Amygdala (tissue), 56 donors: ENCODE measurements around the gene SHROOM3.
A peak's percentile ranks its signal among the peaks of the same experiment; 100 is the strongest.

Experiments
- DNase-seq, 56 donors: peaks; one replicate each; lab custom pipeline; 2025; lab: John Stamatoyannopoulos, UW

SHROOM3 gene

DNA sequence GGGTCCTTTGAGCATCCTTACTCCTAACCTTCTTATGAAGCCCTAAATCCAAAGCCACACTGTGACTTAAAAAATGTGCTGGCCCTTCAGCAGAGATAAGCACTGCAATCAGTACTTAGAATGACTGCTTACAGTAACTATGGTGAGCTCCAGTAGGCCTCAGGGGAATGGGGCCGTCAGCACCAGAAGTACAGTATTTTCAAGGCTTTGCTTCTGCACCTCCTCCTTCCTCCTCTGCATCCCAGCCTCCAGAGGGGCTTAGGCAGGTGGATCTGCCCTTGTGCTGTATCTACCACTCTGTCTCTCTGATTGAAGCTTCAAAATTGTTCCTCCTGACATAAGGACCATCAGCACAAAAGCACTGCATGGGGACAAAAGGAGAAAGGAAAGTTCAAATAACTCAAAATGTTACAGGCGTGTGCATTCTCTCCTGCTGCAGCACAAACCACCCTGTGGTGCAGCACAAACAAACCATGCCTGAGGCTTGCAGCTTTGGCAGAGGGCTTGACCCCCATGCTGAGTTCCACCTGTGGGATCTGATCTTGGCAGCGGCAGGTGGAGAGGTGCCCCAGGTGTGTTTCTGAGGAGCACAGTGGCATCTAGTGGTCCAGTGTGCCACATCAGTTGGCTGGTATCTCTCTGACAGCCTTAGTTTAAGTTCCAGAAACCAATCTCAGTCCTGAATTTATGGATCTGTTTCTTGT is 298.2 kb downstream of the SHROOM3 start:
- DNase-seq, result no peak

DNA sequence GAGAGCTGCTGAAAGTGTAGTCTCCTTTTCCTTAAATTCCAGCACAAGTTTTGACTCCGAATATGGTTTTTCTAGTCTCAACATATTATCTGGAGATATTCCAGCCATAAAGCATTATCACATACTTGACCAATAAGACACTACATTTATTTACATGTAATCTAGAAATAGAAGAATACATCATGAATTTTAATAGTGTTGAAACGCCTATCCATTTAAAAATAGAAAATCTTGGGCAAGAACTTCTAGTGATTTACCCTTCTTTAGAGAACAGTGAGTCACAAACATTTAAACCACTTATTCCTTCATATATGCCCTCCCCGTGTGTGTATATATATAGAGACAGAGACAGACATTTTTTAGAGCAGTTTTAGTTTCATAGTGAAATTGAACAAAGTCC is 301.4 kb downstream of the SHROOM3 start:
- no peak for DNase-seq

DNA sequence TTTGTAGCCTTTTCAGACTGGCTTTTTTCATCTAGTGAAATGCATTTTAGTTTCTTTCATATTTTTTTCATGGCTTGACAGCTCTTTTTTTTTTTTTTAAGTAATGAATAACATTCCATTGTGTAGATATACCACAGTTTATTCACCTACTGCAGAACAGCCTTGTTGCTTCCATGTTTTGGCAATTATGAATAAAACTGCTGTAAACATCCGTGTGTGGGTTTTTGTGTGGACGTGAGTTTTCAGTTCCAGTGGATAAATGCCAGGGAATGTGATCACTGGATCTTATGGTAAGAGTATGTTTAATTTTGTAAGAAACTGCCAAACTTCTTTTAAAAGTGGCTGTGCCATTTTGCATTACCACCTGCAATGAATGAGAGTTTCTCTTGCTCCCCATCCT is 302.2 kb downstream of the SHROOM3 start:
- no peak for DNase-seq

GRCh38 chr4:76737771-76738085 is 302.7 kb downstream of the SHROOM3 start:
- DNase-seq, result no peak

DNA sequence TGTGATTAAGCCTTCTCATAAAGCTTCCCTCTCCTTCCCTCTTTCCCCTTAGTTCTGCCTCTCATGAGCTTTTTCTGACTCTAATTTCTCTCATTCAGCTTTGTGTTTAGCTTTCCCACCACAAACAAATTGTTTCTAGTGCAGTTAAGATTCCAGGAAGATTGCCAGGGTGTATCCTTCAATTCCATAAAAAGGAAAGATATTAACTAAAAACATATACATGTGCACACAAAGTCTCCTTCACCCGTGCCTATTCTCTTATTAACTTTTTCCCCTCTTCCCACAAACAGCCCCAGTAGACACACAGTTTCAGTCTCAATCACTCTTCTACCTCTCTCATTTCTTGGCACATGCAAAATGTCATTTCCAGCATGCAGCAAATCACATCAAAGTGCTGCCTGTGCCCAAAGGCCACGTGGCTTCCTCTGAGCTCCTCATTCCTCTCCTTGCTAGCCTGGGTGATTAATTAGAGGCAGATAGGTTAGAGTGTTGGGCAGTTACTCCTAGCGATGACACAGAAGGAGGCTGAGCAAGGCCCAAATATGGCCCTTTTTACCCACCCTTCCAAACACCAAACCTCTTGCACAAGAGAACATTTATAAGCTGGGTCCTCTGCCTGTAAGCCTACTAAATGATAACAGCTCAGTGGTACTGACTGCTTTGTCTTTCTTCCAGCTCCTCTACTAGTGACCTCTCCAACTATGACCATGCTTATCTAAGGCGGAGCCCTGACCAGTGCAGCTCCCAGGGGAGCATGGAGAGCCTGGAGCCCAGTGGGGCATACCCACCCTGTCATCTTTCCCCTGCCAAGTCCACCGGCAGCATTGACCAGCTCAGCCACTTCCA is 303.3 kb downstream of the SHROOM3 start:
- no peak for DNase-seq

DNA sequence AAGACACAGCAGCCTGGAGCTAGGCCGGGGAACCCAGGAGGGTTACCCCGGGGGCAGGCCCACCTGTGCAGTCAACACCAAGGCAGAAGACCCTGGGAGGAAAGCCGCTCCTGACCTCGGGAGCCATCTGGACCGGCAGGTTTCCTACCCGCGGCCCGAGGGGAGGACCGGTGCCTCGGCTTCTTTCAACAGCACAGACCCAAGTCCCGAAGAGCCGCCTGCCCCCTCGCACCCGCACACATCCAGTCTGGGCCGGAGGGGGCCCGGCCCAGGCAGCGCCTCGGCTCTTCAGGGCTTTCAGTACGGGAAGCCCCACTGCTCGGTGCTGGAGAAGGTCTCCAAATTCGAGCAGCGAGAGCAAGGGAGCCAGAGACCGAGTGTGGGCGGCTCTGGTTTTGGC is 305.2 kb downstream of the SHROOM3 start:
- DNase-seq, result no peak

DNA sequence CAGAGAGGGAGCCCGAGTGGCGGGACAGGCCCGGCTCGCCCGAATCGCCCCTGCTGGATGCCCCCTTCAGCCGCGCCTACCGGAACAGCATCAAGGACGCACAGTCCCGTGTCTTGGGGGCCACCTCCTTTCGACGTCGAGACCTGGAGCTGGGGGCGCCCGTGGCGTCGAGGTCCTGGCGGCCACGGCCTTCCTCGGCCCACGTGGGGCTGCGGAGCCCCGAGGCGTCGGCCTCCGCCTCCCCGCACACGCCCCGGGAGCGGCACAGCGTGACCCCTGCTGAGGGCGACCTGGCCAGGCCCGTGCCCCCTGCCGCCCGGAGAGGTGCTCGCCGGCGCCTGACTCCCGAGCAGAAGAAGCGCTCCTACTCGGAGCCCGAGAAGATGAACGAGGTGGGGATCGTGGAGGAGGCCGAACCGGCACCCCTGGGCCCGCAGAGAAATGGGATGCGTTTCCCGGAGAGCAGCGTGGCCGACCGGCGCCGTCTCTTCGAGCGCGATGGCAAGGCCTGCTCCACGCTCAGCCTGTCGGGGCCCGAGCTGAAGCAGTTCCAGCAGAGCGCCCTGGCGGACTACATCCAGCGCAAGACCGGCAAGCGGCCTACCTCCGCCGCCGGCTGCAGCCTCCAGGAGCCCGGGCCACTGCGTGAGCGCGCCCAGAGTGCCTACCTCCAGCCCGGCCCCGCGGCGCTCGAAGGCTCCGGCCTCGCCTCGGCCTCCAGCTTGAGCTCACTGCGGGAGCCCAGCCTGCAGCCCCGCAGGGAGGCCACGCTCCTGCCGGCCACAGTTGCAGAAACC is 306.0 kb downstream of the SHROOM3 start:
- DNase-seq, result no peak

DNA sequence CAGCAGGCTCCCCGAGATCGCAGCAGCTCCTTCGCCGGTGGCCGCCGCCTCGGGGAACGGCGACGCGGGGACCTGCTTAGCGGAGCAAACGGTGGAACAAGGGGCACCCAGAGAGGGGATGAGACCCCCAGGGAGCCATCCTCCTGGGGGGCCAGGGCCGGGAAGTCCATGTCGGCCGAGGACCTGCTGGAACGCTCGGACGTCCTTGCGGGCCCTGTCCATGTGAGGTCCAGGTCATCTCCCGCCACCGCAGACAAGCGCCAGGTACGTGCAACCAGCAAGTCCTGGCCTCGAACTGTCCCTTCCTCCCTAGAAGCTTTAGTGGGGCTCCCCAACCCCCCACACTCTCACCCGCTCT is 306.6 kb downstream of the SHROOM3 start:
- DNase-seq, result no peak

GRCh38 chr4:76744241-76744921 is 309.4 kb downstream of the SHROOM3 start:
- DNase-seq, result no peak

GRCh38 chr4:76745240-76745639 is 310.2 kb downstream of the SHROOM3 start:
- no peak for DNase-seq

- no peak for DNase-seq
Observed at GRCh38 chr4:76747563-76747962, 312.5 kb downstream of the SHROOM3 start.

DNA sequence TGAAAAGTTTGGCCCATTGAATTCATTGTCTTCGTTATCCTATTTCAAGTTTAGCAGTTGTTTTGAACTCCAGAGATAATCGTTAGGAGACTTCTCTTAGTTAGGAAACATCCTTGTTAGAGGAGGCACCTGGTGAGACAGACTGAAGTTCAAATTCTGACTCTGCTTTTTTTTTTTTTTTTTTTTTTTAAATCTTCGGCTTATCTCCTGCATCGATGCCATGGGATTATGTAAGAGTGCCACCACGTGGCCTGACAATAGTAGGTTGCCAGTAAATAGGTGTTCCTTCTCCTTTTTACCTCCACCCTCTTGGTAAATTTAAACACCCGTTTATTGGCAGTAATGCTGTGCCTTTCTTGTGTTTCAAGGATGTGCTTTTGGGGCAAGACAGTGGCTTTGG is 313.6 kb downstream of the SHROOM3 start:
- DNase-seq, result peak in 1 of 56 donors; percentile 6

DNA sequence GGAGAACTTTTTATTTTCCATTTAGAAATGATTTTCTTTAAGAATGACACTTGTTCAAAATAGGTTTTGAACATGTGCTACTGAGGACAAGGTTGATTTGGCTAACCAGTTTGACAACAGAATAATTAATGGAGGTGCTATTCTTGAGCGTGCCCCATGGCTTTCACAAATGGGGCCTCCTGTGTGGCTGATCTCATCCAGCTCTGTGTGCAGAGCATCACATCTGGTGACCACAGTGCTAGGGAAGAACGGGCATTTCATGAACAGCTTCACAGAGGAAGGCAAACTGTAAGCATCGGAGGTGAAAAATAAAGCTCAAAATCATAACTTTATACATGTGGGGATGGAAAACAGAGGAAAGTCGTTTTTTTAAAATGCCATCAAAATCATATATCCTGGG is 314.3 kb downstream of the SHROOM3 start:
- no peak for DNase-seq

GRCh38 chr4:76750716-76751115 is 315.7 kb downstream of the SHROOM3 start:
- DNase-seq, result no peak

DNA sequence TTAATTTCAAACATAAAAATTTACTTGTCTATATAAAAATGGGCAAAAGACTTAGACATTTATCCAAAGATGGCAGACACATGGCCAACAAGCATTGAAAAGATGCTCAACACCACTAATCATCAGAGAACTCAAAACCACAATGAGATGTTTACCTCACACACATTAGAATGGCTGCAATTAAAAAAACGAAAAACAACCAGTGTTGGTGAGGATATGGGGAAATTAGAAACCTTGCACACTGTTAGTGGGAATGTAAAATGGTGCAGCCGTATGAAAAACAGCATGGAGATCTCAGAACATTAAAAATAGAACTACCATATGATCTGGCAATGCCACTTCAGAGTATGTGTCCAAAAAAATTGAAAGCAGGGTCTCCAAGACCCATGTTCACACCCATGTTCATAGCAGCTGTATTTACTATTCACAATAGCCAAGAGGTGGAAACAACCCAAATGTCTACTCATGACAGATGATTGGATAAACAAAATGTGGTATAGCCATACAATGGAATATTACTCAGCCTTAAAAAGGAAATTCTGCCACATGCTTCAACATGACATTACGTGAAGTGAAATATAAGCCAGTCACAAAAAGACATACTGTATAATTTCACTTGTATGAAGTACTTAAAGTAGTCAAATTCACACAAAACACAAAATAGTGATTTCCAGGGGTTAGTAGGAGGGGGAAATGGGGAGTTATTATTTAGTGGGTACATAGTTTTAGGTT is 316.7 kb downstream of the SHROOM3 start:
- no peak for DNase-seq

GRCh38 chr4:76752861-76753501 is 318.0 kb downstream of the SHROOM3 start:
- DNase-seq, result peak in 6 of 56 donors; percentile 8 to 21 (median 13)

- DNase-seq, result no peak
Observed at GRCh38 chr4:76753814-76754213, 318.8 kb downstream of the SHROOM3 start.

GRCh38 chr4:76754439-76754838 is 319.4 kb downstream of the SHROOM3 start:
- no peak for DNase-seq

GRCh38 chr4:76755756-76756155 is 320.7 kb downstream of the SHROOM3 start:
- DNase-seq, result no peak

GRCh38 chr4:76756416-76756815 is 321.4 kb downstream of the SHROOM3 start:
- no peak for DNase-seq
